Activated CD8-positive, alpha-beta memory T cell treated with anti-CD3 and anti-CD28 coated beads, Interleukin-2, amount 10 ng/mL, durations not matched to agents 7 days and 5 days (primary cell): ENCODE data around the gene TLE1. TPM values are rescaled to one million over a fixed set of nuclear protein-coding genes. Genes with fewer than 3 reads are reported as not detected.

Experiments used
- ATAC-seq: fragments of 150-1000 bp; cut with Tn5 transposase; one replicate; pipeline ENCODE4 v1.10.0; 2021; ENCODE audit warnings: moderate library complexity
- CTCF ChIA-PET: fragments of 350-600 bp; sonication (Branson Sonifier 250); formaldehyde crosslinking; loops from one replicate; lab custom pipeline; 2021; ENCODE audit warnings: antibody characterized with exemption; lab: Charles Lee
- DNase-seq: peaks from one replicate; pipeline ENCODE4 v3.0.0-alpha.2; 2020
- H3K27ac Mint-ChIP-seq: one replicate; pipeline ENCODE4 v1.8.0; 2021; ENCODE audit warnings: mild to moderate bottlenecking, mixed read lengths
- H3K27me3 Mint-ChIP-seq: one replicate; pipeline ENCODE4 v1.8.0; 2021; ENCODE audit warnings: mixed read lengths
- H3K36me3 Mint-ChIP-seq: one replicate; pipeline ENCODE4 v1.8.0; 2021; ENCODE audit warnings: mild to moderate bottlenecking, mixed read lengths
- H3K4me1 Mint-ChIP-seq: one replicate; pipeline ENCODE4 v1.8.0; 2021; ENCODE audit warnings: mixed read lengths
- H3K4me3 Mint-ChIP-seq: one replicate; pipeline ENCODE4 v1.8.0; 2021; ENCODE audit warnings: mild to moderate bottlenecking, moderate library complexity, mixed read lengths
- H3K9me3 Mint-ChIP-seq: one replicate; pipeline ENCODE4 v1.8.0; 2022; ENCODE audit warnings: low read depth, mixed read lengths
- total RNA-seq, 2 experiments: library from RNA; stranded (reverse); gene quantifications; one replicate each; pipeline ENCODE4 v1.2.3, GENCODE V29; 2021

The TLE1 gene
- total RNA-seq, 2 experiments from 2014 or later: 0.41 to 0.42 TPM

DNA sequence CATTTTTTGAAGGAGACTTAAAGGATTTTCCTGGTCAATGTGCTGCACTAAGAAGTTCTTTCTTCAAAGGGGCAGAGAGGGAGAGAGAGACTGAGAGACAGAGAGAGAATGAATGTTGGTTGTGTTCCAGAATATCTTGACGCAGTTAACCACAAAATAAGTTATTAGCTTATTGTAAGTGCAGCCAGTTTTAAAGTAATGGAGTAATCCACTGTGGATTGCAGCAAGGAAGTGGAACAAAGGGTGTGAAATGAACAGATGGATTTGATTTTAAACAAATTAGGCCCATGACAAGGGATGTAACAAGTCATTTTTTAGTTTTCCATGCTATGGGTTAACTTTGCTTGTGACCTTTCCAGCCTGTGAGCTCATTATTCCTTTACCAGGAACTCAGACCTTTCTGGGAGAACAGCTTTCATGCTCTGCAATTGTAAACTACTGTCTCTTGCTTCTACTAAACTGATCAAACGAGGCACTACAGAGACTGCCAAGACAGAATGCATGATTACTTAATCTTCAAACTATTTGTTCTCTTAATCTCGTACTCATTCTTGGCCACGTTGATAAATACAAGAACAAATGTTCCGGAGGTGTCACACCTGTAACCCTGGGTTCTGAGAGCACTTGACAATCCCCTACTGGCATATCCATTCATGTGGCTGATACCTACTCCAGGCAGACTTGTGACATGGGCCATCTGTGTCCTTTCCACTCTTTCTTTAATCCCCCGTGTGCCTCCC is 131.1 kb downstream of the TLE1 start:
- no peaks in the 10 kb centered on the region for H3K4me1 Mint-ChIP-seq
- ATAC-seq (no peak), DNase-seq (no peak)
- H3K27me3 Mint-ChIP-seq: no peaks in the 10 kb centered on the region
- no peak overlapping the region for H3K27ac Mint-ChIP-seq
- no peaks in the 10 kb centered on the region for H3K9me3 Mint-ChIP-seq
- no peak overlapping the region for H3K4me3 Mint-ChIP-seq
- CTCF ChIA-PET: no interaction called here
- no peaks in the 10 kb centered on the region for H3K36me3 Mint-ChIP-seq

DNA sequence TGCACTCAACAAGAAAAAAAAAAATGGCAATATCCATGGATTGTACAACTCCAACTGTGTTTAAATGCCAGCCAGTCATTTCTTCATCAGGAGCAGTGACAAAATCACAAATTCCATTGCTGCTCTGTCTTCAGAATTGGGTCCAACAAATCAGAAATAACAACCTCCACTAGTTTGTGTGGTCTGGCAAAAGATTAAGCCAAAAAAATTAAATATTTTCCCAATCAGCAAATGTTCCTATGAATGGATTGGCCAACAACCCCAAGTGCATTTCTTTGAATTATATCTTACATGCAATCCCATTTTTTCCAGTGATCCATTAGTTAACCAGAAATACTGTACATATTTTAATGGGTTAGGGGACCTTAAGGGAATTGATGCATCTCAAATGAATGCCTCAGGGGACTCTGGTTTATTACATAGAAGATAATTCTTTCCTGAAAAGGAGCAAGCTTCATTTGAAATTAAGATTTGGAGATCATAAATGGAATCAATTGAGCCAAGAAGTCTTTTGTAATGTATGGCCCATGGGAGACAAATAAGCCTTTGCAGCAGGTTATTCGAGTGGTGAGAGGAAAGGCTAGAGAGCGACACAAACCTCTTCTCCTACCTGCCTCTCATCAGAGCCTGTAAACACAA is 131.8 kb downstream of the TLE1 start:
- ATAC-seq (no peak), DNase-seq (no peak)
- Mint-ChIP-seq H3K4me1 (no peaks in the 10 kb centered on the region), H3K9me3 (no peaks in the 10 kb centered on the region), H3K36me3 (no peaks in the 10 kb centered on the region), H3K4me3 (no peak overlapping the region), H3K27me3 (no peaks in the 10 kb centered on the region), H3K27ac (no peak overlapping the region)
- CTCF ChIA-PET: no interaction called here

DNA sequence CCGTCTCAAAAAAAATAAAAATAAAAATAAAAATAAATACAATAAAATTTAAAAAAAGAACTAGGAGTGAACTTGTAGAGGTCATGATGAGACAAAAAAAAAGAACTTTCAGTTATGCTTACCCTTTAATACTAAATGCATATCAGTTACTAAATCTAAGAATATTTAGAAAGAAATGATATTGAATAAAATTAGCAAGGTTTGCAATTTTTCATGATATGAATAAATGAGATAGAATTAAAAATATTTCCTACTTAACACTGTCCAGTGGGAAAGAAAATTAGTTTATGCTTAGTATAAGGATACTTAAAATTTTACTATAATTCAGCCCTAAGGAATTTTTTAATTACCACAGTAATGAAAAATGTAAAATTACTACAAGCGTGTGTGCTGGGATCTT is 132.4 kb downstream of the TLE1 start:
- no peaks in the 10 kb centered on the region for H3K9me3 Mint-ChIP-seq
- DNase-seq (no peak), ATAC-seq (no peak)
- H3K27ac Mint-ChIP-seq: no peak overlapping the region
- H3K27me3 Mint-ChIP-seq: no peaks in the 10 kb centered on the region
- CTCF ChIA-PET: no interaction called here
- H3K4me3 Mint-ChIP-seq: no peak overlapping the region
- H3K4me1 Mint-ChIP-seq: no peaks in the 10 kb centered on the region
- H3K36me3 Mint-ChIP-seq: no peaks in the 10 kb centered on the region

DNA sequence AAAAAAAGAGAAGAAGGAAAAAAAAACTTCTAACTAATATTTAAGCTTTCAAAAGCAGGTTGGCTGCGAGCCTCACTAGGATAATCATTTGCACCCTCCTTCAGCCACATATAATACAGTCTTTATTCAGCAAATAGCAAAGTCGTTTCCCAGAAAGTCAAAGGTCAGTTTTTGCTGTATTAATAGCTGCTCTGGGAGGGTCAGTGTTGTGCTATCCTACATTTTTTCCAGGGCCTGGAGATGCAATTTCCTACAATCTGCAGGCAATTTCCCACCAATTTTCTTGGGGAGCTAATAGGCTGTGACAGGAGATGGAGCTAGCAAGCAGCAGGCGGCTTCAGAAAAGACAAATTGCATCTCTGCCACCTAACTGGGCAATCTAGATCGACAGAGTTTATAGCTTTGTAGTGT is 136.8 kb downstream of the TLE1 start:
- Mint-ChIP-seq H3K4me1 (no peaks in the 10 kb centered on the region), H3K27me3 (no peaks in the 10 kb centered on the region), H3K27ac (no peak overlapping the region), H3K4me3 (no peak overlapping the region), H3K9me3 (peaks cover 3% of the 10 kb centered on the region), H3K36me3 (no peaks in the 10 kb centered on the region)
- no peak for DNase-seq
- CTCF ChIA-PET: no interaction called here
- ATAC-seq: no peak

DNA sequence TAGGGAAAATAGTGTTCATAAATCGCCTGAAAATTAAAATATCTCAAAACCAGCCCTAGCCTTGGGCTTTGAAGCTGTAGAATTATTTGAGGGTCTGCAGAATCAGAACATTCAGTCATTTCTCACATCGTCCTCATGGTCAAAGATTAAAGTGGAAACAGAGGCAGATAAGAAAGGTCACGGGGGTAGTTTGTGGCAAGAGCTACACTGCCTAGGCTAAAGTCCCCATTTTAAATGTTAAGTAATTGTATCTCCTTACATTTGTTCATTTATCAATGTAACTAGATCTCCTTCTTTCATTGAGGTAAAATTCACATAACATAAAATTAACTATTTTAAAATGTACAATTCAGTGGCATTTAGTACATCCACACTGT is 139.2 kb downstream of the TLE1 start:
- Mint-ChIP-seq H3K36me3 (no peaks in the 10 kb centered on the region), H3K27me3 (no peaks in the 10 kb centered on the region), H3K27ac (no peak overlapping the region), H3K4me1 (no peaks in the 10 kb centered on the region), H3K9me3 (peaks cover 5% of the 10 kb centered on the region), H3K4me3 (no peak overlapping the region)
- DNase-seq (no peak), ATAC-seq (no peak)
- CTCF ChIA-PET: no interaction called here

DNA sequence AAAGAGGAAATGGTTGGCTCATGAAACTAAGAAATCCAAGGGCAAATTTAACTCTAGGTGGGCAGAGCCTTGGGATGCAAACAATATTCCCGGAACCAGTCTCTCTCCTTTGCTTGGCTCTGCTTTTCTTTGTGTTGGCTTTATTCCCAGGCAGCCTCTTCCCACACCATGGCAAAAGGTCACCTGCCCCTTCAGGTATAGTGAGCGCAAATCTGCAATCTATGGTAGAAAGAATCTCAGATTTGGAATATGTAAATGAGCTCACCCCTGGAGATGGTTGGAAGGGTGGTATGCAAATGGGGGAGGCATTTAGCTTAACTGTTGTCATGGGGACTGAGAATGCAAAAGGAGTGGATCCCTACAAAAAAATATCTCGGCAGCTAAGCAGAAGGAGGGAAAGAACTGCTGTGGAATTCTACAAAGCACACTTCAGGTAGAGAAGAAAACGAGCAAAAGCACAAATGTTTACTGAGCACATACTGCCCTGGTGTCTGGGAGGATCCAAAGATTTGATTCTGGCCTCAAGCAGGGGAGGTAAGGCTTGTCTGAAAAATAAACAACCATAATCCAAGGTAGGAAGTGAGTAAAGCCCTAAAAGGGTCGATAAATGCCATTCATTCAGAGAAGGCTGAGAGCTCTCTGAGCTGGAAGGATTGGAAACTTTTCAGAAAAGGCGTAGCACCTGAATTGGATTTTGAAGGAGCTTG is 139.7 kb downstream of the TLE1 start:
- H3K4me3 Mint-ChIP-seq: no peak overlapping the region
- H3K9me3 Mint-ChIP-seq: peaks cover 5% of the 10 kb centered on the region
- no peaks in the 10 kb centered on the region for H3K36me3 Mint-ChIP-seq
- CTCF ChIA-PET: no interaction called here
- ATAC-seq (no peak), DNase-seq (no peak)
- H3K27me3 Mint-ChIP-seq: no peaks in the 10 kb centered on the region
- no peaks in the 10 kb centered on the region for H3K4me1 Mint-ChIP-seq
- no peak overlapping the region for H3K27ac Mint-ChIP-seq

DNA sequence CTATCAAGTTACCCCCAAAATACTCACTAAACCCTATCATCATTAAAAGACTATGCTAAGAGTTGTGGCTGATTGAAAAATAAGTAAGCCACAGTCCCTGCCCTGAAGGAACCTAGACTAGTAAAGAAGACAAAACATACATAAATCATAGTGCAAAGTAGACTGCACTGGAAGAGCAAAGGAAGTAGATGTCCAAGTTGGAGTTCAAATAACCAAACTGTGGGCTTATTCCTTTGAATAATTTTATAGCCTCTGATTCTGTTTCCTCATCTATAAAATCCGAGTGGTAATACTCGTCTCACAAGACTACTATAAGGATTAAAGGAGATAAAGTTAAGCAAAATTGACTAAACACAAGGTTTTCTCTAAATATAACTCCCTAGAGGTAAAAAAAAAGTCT is 140.4 kb downstream of the TLE1 start:
- DNase-seq: no peak
- Mint-ChIP-seq H3K4me1 (no peaks in the 10 kb centered on the region), H3K27me3 (no peaks in the 10 kb centered on the region), H3K4me3 (no peak overlapping the region), H3K9me3 (peaks cover 5% of the 10 kb centered on the region), H3K27ac (no peak overlapping the region), H3K36me3 (no peaks in the 10 kb centered on the region)
- CTCF ChIA-PET: no interaction called here
- ATAC-seq: no peak

DNA sequence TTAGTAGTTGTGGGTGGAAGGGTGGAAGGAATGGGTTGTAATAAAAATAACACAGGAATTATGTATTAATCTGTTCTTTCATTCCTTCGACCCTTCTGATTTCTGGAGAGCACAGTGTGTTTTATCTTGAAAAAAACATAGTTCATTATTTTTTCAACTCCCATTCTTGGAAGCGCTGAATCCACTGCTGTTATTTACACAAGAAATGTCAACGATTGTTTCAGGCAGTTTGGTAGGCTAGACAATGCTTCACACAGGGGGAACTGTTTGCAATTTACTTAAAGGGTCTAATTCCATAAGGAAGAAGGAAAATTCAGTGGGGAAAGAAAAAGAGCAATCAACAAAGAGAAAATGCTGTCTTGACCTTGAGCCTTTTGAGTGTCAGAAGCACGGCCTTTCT is 142.9 kb downstream of the TLE1 start:
- Mint-ChIP-seq H3K4me3 (no peak overlapping the region), H3K27me3 (no peaks in the 10 kb centered on the region), H3K27ac (no peak overlapping the region), H3K9me3 (peaks cover 5% of the 10 kb centered on the region), H3K36me3 (no peaks in the 10 kb centered on the region), H3K4me1 (no peaks in the 10 kb centered on the region)
- ATAC-seq: no peak
- DNase-seq: no peak
- CTCF ChIA-PET: no interaction called here

DNA sequence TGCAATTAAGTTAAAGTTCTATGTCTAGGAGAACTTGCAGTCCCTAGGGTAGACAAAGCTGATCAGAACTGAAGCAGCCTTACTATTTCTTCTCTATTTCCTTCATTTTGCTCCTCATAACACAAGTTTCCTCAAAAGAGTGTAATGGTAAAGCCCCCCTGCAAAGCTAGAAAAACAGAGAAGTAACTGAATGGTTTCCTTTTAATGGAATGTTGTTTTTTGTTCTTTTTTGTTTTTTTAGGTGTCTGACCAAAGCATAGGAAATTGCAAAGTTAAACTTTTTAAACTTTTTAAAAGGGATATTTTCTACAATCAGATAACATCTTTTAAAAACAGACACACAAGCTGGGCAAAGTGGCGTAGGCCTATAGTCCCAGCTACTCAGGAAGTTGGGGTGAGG is 145.7 kb downstream of the TLE1 start:
- H3K4me3 Mint-ChIP-seq: no peak overlapping the region
- H3K9me3 Mint-ChIP-seq: peaks cover 3% of the 10 kb centered on the region
- no peaks in the 10 kb centered on the region for H3K4me1 Mint-ChIP-seq
- ATAC-seq (no peak), DNase-seq (no peak)
- CTCF ChIA-PET: no interaction called here
- H3K27me3 Mint-ChIP-seq: no peaks in the 10 kb centered on the region
- H3K27ac Mint-ChIP-seq: no peak overlapping the region
- H3K36me3 Mint-ChIP-seq: no peaks in the 10 kb centered on the region

DNA sequence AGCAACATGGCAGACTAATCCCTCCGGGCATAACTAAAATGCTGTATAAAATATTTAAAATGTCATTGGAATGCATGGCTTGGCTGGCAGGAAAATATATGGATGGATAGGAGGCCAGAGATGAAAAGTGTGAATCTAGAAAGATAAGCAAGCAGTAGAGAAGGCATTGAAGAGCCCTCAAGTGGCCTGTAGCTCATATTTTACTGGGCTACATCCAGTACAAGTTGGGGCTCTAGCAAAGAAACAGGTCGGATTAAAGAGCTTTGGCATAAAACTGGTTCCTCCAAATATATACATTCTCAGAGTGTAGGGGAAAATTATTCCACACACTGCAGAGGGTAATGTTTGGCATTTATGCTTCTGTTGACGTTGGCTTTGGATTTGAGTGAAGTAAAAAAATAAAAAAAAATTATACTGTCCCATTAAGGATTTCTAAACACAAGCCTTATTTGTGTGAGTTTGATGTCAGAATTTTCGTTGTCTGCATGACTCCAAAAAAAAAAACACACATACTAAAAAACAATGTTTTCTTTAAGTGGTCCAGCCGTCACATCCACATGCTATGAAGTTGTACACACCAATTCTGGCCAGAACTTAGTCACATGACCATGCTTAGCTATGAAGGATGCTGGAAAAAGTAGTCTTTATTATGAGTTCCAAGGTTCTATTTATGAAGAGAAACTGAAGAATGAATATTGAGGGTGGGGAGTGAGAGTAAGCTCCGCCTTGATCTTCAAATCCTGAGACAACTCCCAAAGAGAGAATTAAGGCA is 147.0 kb downstream of the TLE1 start:
- DNase-seq (no peak), ATAC-seq (no peak)
- Mint-ChIP-seq H3K4me1 (no peaks in the 10 kb centered on the region), H3K4me3 (no peak overlapping the region), H3K9me3 (peaks cover 2% of the 10 kb centered on the region), H3K27ac (no peak overlapping the region), H3K36me3 (no peaks in the 10 kb centered on the region), H3K27me3 (no peaks in the 10 kb centered on the region)
- CTCF ChIA-PET: no interaction called here

DNA sequence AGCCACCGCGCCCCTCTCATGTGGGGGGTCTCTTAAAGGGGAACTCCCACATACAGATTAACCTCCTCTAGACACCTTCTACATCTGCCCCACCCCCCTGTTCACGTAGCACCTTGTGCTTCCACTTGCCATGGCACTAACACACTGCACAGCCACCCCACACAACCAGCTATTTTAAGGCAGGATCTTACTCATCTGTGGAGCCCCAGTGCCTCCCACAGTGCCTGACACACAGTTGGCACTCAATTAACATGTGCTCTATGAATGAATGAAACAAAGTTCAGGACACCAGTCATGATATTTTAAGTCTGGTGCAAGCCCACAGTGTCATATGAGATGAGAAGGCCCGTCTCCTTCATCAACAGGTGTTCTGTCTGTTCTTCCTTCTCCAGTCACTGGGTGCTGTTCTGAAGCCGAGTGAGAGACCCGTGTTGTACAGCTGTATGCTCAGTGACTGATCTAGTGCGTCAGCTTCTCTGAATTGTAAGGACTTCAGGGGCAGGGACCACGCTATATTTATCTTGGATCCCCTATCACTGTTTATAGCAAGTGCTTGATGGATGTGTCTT is 149.1 kb downstream of the TLE1 start:
- Mint-ChIP-seq H3K27me3 (no peaks in the 10 kb centered on the region), H3K4me1 (no peaks in the 10 kb centered on the region), H3K36me3 (no peaks in the 10 kb centered on the region), H3K9me3 (no peaks in the 10 kb centered on the region), H3K27ac (no peak overlapping the region), H3K4me3 (no peak overlapping the region)
- CTCF ChIA-PET: no interaction called here
- no peak for ATAC-seq
- DNase-seq: no peak

DNA sequence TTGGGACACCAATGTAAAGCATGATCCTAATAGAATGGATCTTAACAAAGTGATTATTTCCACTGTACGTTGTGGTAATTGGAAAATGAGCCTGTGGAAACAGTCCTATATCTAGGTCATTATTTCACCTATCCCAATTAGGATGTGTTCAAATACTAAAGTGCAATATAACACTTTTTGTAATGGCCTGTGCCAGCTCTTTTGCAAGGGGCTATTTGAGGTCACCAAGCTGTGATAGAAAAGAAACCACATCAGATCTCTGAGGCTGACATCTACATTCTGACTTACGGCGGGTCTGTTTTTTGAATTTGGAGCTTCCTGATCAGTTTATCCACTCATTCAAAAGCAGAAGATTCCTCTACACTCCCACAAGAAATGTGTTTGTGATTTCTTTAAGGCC is 150.0 kb downstream of the TLE1 start:
- CTCF ChIA-PET: no interaction called here
- no peak overlapping the region for H3K27ac Mint-ChIP-seq

DNA sequence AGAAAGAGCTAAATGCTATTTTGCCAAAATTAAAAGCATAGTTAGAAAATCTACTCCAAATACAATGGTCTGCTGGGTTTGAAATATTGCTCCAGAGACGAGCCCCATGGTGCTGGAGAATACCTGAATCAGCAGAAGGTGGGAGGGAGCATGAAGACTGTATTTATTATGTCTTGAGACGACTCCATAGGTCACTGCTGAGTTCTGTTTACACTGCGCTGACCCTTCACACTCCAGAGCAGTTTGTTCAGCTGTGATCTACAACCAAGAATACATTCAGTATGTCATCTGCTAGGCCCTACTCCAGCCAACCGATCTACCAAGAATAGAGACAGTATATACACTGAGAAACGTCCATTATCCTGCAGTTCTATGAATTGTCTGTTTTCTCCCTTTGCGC is 150.5 kb downstream of the TLE1 start:
- no peak overlapping the region for H3K27ac Mint-ChIP-seq
- H3K27me3 Mint-ChIP-seq: no peaks in the 10 kb centered on the region
- CTCF ChIA-PET: no interaction called here
- no peaks in the 10 kb centered on the region for H3K4me1 Mint-ChIP-seq
- no peak overlapping the region for H3K4me3 Mint-ChIP-seq
- no peak for DNase-seq
- no peaks in the 10 kb centered on the region for H3K9me3 Mint-ChIP-seq
- H3K36me3 Mint-ChIP-seq: no peaks in the 10 kb centered on the region
- no peak for ATAC-seq

More for the DNA sequence above, 150.0 kb downstream of the TLE1 start:
- no peaks in the 10 kb centered on the region for H3K9me3 Mint-ChIP-seq
- no peaks in the 10 kb centered on the region for H3K4me1 Mint-ChIP-seq
- DNase-seq (no peak), ATAC-seq (no peak)
- H3K4me3 Mint-ChIP-seq: no peak overlapping the region
- H3K36me3 Mint-ChIP-seq: no peaks in the 10 kb centered on the region
- no peaks in the 10 kb centered on the region for H3K27me3 Mint-ChIP-seq
